ENCODE data around the gene DNAJC18.
A peak's percentile ranks its signal among the peaks of the same experiment; 100 is the strongest.
"Not testable (repeated sequence)": the region's sequence is repeated elsewhere in the genome, so short reads cannot be mapped to it uniquely, and the experiment has no call there.

The DNAJC18 gene

DNA sequence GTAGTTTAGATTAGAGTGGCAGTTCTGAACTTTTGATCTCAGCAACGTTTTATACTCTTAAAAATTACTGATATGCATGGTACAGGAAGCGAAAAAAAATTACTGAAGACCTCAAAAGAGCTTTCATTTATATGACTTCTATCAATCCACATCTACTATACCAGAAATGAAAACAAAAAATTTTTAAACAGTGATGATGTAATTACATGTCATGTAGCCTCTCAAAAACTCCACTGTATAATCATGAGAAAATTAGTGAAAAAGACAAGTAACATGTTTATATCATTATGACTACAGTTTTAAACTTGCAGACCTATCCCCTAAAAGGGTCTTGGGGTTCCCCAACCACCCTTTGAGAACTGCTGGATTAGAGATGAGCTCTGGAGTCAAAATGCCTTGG, 9.3 kb downstream of the DNAJC18 start:
- no peak for DNase-seq (ENCODE audit: low read depth in 2 of 2)

DNA sequence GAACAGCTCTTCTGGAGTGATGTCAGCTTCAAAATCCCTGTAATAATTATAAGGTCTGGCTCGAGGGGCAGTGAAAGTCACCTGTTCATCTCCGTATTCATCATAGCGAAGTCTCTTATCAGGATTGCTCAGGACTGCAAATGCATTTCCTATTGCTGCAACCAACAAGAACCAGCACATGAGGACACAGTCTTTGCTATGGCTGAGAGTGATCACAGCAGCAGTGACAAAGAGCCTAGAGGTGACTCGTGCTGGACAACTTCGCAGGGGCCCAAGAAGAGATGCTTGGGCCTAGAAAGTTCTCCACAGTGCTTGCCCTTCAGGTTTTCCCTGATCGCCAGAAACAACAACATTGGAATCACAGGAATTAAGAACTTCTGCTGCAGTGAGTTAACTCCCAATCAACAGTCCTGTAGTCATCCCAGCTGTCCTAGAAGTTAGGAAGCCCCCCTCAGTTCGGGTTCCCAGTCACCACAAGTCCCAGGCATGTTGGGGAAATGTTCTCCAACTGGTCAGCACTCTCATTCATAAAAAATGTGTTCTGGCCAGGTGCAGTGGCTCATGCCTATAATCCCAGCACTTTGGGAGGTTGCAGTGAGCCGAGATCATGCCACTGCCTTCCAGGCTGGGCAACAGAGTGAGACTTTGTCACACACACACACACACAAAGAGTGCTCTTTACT, 13.0 kb downstream of the DNAJC18 start:
- DNase-seq (ENCODE audit: low read depth in 2 of 2) = no peak

DNA sequence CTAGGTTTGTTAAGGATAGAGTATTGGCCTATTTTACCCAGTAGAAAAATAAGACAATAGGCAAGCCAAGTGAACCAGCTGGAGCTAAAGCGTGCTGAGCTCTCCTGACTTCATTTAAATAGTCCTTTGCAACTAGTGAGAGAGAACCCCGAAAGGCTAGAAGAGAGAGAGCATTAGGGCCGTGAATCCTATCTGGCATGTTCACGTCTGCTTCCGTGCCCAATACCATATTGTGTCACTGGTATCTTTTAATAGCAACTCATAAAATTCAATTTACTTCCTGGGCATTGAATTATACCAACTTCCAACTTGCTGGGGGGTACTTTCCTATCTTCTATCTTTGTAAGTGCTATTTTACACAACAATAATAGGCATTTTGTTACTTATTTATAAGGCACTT, 13.8 kb downstream of the DNAJC18 start:
- DNase-seq (ENCODE audit: low read depth in 2 of 2) = no peak

DNA sequence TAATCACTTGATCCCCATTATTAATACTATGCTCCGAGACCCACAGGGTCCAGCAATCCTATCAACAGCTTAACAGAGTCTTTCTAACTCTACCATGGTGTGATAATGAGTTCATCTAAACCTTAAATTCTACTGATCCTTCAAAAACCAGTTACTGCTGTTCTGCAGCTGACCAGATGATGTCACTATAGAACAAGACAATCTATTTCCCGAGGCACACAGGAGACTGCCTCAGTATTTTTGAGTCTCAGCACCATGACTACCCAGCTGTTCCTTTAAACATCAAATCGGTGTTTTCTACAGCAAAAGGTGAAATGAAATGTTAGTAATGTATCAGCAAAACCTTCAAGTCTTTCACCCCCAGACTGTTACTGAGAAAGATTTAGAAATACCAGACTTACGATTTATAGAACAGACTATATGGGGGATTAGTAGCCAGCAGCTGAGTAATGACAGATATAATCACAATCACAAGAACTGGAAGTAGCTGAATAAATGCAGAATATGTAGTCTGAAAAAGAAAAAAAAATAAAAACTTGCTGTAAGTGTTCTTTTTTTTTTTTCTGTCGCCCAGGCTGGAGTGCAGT, 16.9 kb downstream of the DNAJC18 start:
- peak in 1 of 2 donors; percentile 19 for DNase-seq (ENCODE audit: low read depth in 2 of 2)

DNA sequence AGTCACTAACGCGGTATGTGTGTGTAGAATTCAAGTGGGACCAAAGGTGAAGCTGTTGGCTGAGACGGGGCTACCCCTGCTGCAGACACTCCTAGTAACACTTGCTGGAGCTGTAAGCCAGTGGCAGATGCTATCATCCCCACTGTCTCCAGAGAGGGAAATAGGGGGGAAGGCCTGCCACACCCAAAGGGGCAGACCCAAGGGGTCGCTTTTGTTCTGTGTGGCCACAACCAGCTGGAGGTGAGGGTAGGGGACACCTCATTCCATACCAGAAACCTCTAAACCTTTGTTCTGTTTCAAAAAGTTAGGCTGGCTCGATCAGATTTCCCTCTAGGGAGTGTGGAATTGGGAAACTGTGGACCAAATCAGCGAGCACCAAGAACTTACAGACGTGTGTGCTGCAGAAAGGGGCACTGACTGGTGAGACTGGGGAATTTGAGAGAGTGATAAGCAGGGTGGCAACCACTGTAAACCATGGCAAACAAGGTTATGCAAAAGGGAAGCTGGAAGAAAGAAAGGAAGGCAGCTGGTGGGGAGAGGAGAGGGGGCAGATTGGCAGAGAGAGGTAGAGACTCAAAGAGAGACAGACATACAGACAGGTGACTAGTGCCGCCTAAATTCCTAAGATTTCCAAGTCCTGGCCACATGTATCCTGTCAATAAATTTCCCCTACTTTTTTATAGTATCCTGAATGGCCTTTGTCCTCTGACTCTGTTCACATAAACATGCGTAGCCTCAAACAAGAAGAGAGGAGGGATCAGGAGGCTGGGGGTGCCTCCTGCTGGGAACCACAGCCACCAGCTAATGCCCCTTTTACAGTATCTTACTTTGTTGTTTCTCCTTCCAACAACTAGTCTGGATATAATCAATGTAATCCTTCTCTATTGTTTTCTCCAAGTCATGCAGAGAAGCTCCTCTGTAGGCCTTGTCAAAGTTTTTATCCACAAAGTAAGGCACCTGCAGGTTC, 19.8 kb downstream of the DNAJC18 start:
- no peak for DNase-seq (ENCODE audit: low read depth in 2 of 2)

DNA sequence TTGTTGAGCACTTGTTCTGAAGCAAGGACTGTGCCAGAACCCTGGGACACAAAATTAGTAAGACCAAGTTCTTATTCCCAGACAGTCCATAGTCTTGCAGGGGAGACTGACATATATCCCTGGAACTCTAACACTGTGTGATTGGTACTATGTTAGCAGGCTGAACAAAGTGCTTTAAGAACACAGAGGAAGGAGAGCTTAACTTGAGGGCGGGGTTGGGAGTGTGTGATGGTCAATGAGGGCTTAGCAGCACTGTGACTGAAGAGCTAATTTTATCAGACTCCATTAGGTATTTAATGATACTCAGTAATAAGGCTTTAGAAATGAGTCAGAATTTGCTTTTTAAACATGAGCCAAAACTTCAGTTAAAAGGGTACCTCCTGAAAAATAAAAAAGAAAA, 20.5 kb downstream of the DNAJC18 start:
- DNase-seq (ENCODE audit: low read depth in 2 of 2) = no peak

DNA sequence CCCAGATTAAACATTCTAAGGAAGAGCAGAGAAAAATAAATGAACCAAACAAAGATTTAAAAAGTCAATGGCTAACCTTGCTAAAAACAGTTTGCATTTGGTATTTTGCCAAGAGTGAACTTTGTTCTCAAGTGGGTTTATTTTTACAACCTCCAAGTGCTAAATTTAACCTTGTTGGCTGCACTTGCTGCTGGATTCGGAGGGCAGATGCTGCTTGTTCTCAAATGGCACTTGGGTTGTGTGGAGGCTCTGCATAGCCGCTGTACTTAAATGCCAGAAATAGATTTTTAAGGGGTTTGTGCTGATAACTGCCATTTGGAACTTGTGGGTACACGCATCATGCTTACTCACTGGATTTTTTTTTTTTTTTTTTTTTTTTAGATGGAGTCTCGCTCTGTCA, 22.1 kb downstream of the DNAJC18 start:
- DNase-seq (ENCODE audit: low read depth in 2 of 2) = no peak

DNA sequence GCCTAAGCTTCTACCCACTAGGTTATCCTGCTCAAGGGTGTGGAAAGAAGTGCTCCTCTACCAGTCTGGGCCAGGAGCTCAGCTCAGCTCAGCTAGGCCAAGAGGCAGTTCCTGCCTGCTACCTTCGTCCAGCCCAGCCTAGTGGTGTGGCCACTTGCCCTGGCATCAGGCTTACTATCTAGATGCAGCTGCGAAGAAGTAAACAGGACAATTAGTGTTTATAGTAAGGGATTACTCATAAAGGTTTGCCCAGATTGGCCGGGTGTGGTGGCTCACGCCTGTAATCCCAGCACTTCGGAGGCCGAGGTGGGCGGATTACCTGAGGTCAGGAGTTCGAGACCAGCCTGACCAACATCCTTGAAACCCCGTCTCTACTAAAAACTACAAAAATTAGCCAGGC, 22.7 kb downstream of the DNAJC18 start:
- no peak for DNase-seq (ENCODE audit: low read depth in 2 of 2)

DNA sequence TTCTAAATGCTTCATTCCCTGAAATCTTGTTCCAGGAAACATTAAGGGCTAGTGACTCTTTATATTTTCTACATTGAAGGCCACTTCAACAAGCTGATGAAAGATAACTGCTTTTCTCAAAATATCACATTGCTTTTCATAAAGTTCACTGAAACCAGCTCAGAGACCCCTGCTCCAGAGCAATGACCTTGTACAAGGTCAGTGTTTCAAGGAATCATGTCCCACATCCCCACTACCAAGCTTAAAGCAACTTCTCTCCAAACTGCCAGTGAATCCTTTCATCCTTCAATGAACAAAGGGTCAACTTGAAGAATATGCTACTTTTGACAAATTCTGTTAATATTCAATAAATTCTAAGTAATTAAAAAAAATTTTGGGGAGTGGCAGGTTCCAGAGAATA, 23.5 kb downstream of the DNAJC18 start:
- DNase-seq (ENCODE audit: low read depth in 2 of 2) = no peak

DNA sequence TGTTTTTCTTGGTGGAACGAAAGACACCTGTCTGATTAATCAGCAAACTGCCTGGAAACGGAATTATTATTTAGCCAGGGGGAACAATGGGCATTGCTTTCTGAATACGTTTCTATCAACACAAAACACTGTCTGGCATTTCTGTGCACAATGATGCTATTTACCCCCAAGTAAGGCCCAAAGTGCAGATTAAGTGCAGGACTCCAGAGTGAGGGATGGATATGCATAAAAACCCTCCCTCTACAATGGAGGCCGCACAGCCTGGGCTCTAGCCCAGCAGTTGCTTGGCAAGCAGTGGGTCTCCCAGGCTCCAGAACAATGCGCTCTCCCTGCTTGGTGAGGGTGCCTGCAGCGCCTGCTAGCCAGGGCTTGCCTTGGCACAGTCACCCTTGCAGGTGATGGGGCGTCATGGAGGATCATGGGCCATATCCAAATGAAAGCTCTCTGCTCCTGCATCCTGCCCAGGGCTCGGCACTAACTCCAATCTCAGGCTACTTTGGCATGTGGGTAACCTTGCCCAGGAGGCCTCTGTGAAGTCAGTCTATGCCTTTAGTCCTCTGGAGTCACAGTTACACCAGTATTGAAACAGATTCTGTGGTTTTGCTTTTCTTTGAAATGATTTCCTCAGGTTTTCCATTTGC, 24.0 kb downstream of the DNAJC18 start:
- no peak for DNase-seq (ENCODE audit: low read depth in 2 of 2)

DNA sequence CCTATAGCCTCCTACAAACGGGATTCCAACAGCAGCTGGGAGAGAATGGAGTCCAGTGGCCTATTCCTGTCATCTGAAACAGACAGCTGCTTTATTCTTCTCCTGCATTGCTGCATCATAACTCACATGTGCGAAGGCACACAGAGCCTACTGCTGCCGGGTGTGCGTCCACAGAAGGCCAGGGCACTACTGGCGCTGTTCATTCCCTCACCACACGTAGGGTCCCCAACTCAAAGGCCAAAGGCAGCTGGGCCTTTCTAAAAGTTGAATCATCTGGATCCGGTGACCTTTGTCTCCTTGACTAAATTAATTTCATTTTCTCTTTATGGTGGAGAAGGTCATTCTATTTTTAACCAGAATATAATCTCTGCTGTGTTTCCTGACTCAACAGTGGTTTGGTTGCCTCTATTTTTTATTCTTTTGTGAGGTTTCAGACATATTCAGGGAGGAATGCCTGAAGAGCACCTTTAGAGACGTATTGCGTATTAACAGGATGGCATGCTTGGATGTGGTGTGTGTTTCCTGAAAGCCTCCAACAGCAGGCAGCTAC, 24.7 kb downstream of the DNAJC18 start:
- no peak for DNase-seq (ENCODE audit: low read depth in 2 of 2)

DNA sequence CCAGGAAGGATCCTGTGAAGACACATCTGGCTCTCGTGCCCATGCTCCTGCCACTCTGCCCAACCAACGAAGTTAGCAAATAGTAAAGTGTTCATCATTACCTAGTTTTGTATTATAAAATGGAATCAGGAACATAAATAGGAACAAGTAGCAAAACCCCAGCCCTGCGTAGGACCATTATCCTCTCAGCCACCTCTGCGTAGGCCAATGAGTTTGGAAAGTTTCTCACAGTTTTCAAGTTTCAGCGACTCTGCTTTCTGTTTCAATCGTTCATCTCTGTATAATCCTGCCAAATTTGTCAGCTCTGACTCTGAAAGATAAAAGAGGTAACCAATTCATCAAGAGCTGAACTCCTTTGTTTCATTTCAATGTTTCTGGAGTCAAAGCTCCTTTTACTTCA, 25.4 kb downstream of the DNAJC18 start:
- no peak for DNase-seq (ENCODE audit: low read depth in 2 of 2)

DNA sequence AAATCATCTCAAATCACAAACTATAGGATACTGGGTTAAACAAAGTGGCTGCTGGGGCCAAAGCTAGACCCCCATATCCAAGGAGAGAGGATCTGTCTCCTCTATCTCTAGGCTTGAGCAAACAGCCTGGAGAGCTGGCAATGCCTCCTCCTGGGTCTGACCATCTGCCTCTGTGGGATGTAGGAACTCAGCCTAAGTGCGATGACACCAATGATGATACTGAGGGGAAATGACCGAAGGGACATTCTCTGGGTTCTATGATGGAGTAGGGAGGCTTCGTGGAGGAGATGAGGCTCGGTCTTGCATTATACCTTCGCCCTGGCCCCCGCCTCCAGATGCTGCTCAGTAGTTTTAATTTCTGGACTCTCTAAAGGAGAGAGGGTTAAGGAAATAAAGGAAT, 26.2 kb downstream of the DNAJC18 start:
- DNase-seq (ENCODE audit: low read depth in 2 of 2) = no peak

DNA sequence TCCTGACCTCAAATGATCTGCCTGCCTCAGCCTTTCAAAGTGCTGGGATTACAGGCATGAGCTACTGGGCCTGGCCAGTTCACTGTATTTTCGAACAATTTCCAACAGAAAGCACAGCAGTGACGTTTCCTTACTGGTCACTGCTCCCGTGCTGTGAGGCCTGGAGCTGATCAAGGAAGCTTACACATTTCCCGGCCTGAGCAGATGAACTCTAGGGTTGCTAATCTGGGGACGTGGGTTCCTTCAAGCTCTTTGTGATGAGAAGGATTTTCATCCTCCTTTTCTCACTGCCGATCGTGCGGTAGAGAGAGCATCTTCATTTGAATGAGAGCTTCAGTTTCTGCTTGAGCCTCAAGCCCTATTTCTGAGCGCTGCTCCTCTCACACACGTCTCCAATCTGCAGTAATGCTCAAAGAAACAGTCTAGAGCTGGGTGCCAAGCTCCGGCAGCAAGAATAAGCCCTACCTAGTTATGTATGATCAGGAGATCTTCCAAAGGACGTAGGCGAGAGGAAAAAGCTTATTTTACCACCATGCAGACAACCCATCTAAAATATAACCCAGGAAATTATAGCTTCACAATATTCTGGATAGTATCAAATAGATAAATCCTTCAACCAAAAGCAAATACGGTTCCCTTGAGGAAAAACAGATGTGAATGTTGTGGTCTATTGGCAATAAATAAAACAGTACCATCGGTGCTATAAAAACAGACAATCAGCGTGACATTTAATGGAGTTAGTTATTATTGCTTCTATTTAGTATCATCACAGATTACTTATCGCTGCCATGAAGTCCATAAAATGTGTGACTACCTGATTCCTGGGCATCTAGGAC, 28.1 kb downstream of the DNAJC18 start:
- DNase-seq (ENCODE audit: low read depth in 2 of 2) = no peak

DNA sequence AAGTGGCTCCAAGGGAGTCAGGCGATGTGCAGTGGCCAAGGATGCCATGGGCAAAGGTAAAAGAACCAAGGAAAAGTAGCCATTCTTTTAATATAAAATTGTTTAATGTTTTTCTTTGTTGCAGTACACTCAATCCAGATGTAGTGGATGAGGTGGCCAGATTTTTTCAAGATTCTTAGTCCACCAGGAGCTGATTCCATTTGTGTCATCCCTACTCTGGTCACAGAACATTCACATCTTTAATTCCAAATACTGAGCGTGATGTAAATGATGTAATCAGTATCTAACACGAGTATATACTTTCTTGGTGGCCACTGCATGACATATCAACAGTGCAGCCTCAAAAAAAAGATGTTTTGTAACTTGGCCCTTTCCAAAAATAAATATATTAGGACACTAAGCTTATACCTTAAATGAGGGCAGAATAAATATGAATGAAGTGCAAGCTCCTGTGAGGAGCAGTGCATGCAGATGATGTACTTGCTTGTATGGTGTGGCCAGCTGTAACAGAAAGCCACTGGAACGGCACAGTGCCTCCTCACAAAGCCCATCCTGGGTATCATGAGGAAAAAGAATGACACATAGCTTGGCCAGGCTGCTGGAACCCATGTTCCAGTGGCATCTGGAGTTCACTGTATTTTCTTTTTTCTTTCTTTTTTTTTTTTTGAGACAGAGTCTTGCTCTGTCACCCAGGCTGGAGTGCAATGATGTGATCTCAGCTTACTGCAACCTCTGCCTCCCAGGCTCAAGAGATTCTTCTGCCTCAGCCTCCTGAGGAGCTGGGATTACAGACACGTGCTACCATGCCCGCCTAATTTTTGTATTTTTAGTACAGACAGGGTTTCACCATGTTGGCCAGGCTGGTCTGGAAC, 29.0 kb downstream of the DNAJC18 start:
- no peak for DNase-seq (ENCODE audit: low read depth in 2 of 2)

DNA sequence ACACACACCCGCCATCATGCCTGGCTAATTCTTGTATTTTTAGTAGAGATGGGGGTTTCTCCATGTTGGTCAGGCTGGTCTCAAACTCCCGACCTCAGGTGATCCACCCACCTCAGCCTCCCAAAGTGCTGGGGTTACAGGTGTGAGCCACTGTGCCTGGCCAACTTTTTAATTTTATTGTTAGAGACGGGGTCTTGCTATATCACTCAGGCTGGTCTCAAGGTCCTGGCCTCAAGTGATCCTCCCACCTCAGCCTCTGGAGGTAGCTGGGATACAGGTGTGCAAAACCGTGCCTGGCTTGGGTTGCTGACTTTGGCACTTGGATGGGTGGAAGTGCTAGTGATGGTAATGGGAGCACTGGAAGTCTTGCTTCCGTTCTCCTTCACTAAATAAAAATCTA, 30.2 kb downstream of the DNAJC18 start:
- DNase-seq (ENCODE audit: low read depth in 2 of 2) = not testable (repeated sequence)

DNA sequence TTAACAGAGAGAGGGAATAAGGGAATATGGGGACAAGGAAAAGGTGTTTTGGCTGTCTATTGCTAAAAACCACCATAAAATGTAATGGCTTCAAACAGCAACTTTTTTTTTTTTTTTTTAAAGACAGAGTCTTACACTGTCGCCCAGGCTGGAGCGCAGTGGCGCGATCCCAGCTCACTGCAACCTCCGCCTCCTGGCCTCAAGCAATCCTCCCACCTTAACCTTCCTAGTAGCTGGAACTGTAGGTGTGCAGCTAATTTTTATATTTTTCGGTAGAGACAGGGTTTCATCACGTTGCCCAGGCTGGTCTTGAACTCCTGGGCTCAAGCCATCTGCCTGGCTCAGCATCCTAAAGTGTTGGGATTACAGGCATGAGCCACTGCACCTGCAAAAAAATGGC, 31.1 kb downstream of the DNAJC18 start:
- DNase-seq (ENCODE audit: low read depth in 2 of 2) = no peak

DNA sequence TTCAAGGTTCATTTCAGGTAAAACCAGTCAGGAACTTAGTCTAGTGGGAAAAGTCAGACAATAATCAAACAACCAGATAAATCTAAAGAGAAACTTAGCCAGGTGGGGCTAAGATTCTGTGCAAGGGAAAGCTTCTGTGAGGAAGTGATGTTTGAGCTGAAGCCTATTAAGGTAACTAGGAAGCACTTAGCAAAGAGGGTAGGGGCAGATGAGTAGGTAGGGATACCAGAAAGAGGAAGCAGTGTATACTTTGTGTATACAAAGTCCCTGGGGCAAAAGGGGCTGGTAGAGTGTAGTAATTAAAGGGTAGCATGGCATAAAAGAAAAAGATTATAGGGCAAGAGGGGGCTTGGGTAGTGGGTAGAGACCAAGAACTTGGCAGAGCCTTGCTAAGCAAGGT, 31.8 kb downstream of the DNAJC18 start:
- no peak for DNase-seq (ENCODE audit: low read depth in 2 of 2)

DNA sequence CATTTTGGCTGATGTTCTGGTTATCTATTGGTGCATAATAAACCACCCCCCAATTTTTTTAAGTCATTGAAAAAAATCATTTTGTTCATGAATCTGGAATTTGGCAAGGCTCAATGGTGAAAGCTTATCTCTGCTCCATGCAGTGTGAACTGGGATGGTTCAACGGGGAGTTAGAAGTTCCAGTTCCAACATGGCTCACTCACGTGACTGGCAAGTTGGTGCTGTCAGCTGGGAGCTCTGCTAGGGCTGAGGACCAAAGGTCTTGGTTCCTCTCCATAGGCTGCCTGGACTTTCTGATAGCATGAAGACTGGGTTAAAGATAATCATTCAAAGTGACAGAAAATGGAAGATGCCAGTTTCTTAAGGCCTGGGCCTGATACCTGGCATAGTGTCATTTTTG, 32.4 kb downstream of the DNAJC18 start:
- no peak for DNase-seq (ENCODE audit: low read depth in 2 of 2)

DNA sequence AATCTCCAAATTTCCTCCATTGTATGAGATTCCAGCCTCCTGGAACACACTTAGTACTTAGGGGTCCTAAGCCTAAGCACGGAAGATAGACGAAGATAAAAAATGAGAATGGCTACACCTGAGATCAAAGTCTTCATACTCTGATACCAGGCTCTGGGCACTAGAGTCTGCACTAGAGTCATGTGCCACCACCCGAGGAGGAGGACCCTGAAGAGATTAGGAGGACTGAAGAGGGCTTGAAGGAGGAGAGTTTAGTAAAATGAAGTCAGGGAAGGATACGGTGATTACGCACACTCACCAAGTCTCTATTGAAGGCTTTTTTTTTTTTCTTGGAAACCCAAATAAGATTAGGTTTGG, 34.9 kb downstream of the DNAJC18 start:
- DNase-seq (ENCODE audit: low read depth in 2 of 2) = no peak

Data from stimulated activated CD8-positive, alpha-beta memory T cell treated with anti-CD3 and anti-CD28 coated beads, Interleukin-15, amount 100 ng/mL, for 4 hours (primary cell).